HG03064 (cell line): ENCODE data around the gene SLC35F2.

Experiments used
- ATAC-seq: cut with Tn5 transposase; IDR thresholded peaks from one replicate; pipeline ENCODE4 v1.9.1; 2021; ENCODE audit warnings: low read depth; ENCODE audit not compliant: unreplicated experiment

SLC35F2 gene

DNA sequence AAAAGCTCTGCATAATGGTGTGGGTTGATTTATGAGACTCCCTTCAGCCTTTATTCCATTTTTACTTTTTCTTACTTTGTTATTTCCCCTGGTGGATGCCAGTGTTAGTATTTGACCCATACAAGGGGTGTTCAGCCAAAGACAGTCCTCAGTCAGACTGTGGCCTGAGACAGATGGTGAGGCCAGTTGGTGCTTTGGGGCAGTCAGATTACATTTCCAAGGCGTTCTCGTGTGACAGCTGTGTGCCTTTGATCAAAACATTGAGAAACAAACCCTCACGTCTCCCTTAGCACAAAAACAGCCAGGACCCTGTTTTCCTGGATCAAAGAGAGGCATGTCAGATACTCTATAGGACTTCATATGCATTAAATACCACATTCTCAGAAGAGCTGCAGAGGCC is 115.4 kb downstream of the SLC35F2 start:
- ATAC-seq = no peak

DNA sequence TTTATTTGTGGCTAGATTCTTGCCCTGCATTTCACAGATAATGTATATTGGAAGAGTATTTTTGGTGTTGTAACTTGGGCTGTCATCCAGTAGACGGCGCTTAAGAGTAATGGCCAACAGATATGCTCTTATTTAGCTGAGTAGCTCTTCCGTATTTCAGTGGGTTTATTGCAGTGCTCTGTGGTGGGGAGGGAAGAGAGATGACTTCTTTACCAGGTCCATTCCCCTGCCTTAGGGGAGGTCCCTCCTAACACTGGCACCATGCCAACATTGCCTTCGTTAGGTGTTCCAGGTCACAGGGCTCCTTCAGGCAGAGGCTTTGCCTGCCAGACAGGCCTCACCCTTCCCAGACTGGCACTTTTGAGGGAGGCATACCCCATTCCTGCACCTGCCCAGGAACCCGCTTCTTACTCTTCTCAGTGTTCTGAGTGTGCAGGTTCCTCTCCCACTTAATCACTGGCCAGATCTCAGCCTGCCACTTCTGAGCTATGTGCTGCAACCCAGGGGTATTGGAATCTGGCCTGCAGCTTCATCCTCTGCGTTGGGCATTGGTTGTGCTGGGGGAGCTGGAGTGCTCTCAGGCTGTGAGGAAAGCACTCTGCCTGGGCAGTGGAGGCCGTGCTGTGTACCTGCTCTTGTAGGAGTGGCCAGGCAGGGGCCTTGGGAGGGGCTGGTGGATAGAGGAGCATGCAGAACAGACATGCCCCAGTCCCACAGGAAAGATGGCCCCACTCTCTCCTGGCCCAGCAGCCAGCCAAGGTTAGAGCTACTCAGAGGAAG is 117.4 kb downstream of the SLC35F2 start:
- no peak for ATAC-seq
